Neural progenitor cell (in vitro differentiated cells): Measurements from ENCODE around the gene TYSND1. TPM values are rescaled to one million over a fixed set of nuclear protein-coding genes. Genes with fewer than 3 reads are reported as not detected.

Experiments
- DNase-seq: peaks from one replicate; pipeline ENCODE4 v3.0.0-alpha.2; 2016; ENCODE audit warnings: low spot score
- H2AFZ ChIP-seq: fragments of 200-600 bp; sonication (generic); replicated peaks from 2 replicates; pipeline ENCODE4 v1.6.1; 2016; ENCODE audit warnings: antibody characterized with exemption
- H3F3A ChIP-seq: fragments of 200-600 bp; sonication (generic); 2 replicates; pipeline ENCODE4 v1.6.1; 2016; ENCODE audit warnings: antibody characterized with exemption, low read depth
- H3K27ac ChIP-seq: fragments of 200-600 bp; sonication (generic); 2 replicates; pipeline ENCODE4 v1.5.1; 2016; ENCODE audit warnings: mild to moderate bottlenecking
- H3K27me3 ChIP-seq: fragments of 200-600 bp; sonication (generic); 2 replicates; pipeline ENCODE4 v1.6.1; 2016; ENCODE audit warnings: mild to moderate bottlenecking, moderate library complexity
- H3K36me3 ChIP-seq: fragments of 200-600 bp; sonication (generic); 2 replicates; pipeline ENCODE4 v1.5.1; 2016
- H3K4me1 ChIP-seq: fragments of 200-600 bp; sonication (generic); 2 replicates; pipeline ENCODE4 v1.6.1; 2016; ENCODE audit warnings: mixed run types
- H3K4me2 ChIP-seq: fragments of 200-600 bp; sonication (generic); 2 replicates; pipeline ENCODE4 v1.6.1; 2016
- H3K4me3 ChIP-seq: fragments of 200-600 bp; sonication (generic); 2 replicates; pipeline ENCODE4 v1.5.1; 2016
- H3K79me2 ChIP-seq: fragments of 200-600 bp; sonication (generic); 2 replicates; pipeline ENCODE4 v1.6.1; 2016; ENCODE audit warnings: low read depth
- H3K9ac ChIP-seq: fragments of 200-600 bp; sonication (generic); 2 replicates; pipeline ENCODE4 v1.6.1; 2016
- H3K9me3 ChIP-seq: fragments of 200-600 bp; sonication (generic); 2 replicates; pipeline ENCODE4 v1.5.1; 2016; ENCODE audit warnings: low read depth
- H4K20me1 ChIP-seq: fragments of 200-600 bp; sonication (generic); 2 replicates; pipeline ENCODE4 v1.6.1; 2016; ENCODE audit warnings: low read depth
- H3K27ac Mint-ChIP-seq: 3 replicates; pipeline ENCODE4 v1.8.0; 2021; ENCODE audit warnings: mixed read lengths
- H3K27me3 Mint-ChIP-seq: 2 replicates; pipeline ENCODE4 v1.8.0; 2022; ENCODE audit warnings: low read depth, mild to moderate bottlenecking, inconsistent platforms, moderate library complexity, mixed read lengths; ENCODE audit not compliant: insufficient read depth
- H3K36me3 Mint-ChIP-seq: 3 replicates; pipeline ENCODE4 v1.8.0; 2021; ENCODE audit warnings: mixed read lengths
- H3K4me1 Mint-ChIP-seq: 3 replicates; pipeline ENCODE4 v1.8.0; 2021; ENCODE audit warnings: mixed read lengths
- H3K4me3 Mint-ChIP-seq: 3 replicates; pipeline ENCODE4 v1.8.0; 2021; ENCODE audit warnings: mild to moderate bottlenecking, moderate library complexity, mixed read lengths
- H3K9me3 Mint-ChIP-seq: 3 replicates; pipeline ENCODE4 v1.8.0; 2020; ENCODE audit warnings: mixed read lengths
- EZH2 ChIP-seq: fragments of 200-600 bp; sonication (generic); IDR thresholded peaks from 2 replicates; pipeline ENCODE4 v1.6.1; 2017; ENCODE audit warnings: antibody characterized with exemption, mild to moderate bottlenecking, moderate library complexity
- EZH2phosphoT487 ChIP-seq: fragments of 200-600 bp; sonication (generic); IDR thresholded peaks from 2 replicates; pipeline ENCODE4 v1.6.1; 2017; ENCODE audit warnings: antibody characterized with exemption
- total RNA-seq: library from RNA; depleted of rRNA; stranded (reverse); fragments of >200 nt; gene quantifications from 2 replicates; pipeline ENCODE4 v1.2.3, GENCODE V29; 2015; ENCODE audit warnings: low replicate concordance
- TF ChIP-seq, protein P1 (sequence below): fragments of 200-600 bp; sonication (generic); IDR thresholded peaks from 2 replicates; pipeline ENCODE4 v1.5.1; 2017; ENCODE audit warnings: antibody characterized with exemption, mild to moderate bottlenecking

TYSND1 gene
- total RNA-seq, 1 donor from 2014 or later = 7.7 TPM

DNA sequence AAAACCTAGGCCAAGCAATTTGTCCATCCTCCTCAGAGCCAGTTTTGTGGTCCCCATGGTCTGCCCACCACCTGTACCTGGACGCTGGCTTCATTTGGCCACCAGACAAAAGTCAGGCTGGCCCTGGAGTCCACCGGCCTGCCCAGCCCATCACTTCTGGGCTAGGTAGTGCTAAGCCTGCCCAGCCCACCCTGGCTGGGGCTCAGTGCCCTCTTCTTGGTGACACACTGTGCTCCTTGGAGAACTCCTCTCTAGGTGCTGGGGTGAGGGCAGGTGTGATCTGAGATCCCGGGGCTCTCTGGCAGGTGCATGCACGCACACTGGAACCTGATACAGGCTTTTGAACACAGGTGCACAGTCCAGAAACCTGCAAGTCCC lies 15.0 kb downstream of the TYSND1 start:
- Mint-ChIP-seq H3K4me1 (peaks cover 15% of the 10 kb centered on the region), H3K4me3 (peak overlapping the region; percentile 81), H3K36me3 (peaks cover 3% of the 10 kb centered on the region), H3K9me3 (no peaks in the 10 kb centered on the region), H3K27ac (no peak overlapping the region), H3K27me3 (peaks cover 32% of the 10 kb centered on the region)
- peaks cover 13% of the 10 kb centered on the region for H4K20me1 ChIP-seq
- H3K27ac ChIP-seq = no peak overlapping the region
- TF ChIP-seq, protein P1, sequence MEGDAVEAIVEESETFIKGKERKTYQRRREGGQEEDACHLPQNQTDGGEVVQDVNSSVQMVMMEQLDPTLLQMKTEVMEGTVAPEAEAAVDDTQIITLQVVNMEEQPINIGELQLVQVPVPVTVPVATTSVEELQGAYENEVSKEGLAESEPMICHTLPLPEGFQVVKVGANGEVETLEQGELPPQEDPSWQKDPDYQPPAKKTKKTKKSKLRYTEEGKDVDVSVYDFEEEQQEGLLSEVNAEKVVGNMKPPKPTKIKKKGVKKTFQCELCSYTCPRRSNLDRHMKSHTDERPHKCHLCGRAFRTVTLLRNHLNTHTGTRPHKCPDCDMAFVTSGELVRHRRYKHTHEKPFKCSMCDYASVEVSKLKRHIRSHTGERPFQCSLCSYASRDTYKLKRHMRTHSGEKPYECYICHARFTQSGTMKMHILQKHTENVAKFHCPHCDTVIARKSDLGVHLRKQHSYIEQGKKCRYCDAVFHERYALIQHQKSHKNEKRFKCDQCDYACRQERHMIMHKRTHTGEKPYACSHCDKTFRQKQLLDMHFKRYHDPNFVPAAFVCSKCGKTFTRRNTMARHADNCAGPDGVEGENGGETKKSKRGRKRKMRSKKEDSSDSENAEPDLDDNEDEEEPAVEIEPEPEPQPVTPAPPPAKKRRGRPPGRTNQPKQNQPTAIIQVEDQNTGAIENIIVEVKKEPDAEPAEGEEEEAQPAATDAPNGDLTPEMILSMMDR = no peak
- no peak for TF ChIP-seq EZH2
- no peak for TF ChIP-seq EZH2phosphoT487
- H3K9ac ChIP-seq = no peak overlapping the region
- no peak for DNase-seq
- H3K9me3 ChIP-seq = no peaks in the 10 kb centered on the region
- H3K4me3 ChIP-seq = no peak overlapping the region
- H3K36me3 ChIP-seq = no peaks in the 10 kb centered on the region
- H3K4me2 ChIP-seq = no peak overlapping the region
- peaks cover 56% of the 10 kb centered on the region for H3K27me3 ChIP-seq
- no peaks in the 10 kb centered on the region for H3F3A ChIP-seq
- no peaks in the 10 kb centered on the region for H3K4me1 ChIP-seq
- no peaks in the 10 kb centered on the region for H3K79me2 ChIP-seq
- no peak overlapping the region for H2AFZ ChIP-seq

GRCh38 chr10:70130878-70131559 lies 15.5 kb downstream of the TYSND1 start:
- Histone ChIP-seq H3K9me3 (no peaks in the 10 kb centered on the region), H3K27ac (no peak overlapping the region), H3K9ac (no peak overlapping the region), H3K27me3 (peaks cover 56% of the 10 kb centered on the region), H3K36me3 (no peaks in the 10 kb centered on the region), H3F3A (no peaks in the 10 kb centered on the region), H3K4me2 (no peak overlapping the region), H2AFZ (no peak overlapping the region), H4K20me1 (peaks cover 13% of the 10 kb centered on the region), H3K4me3 (no peak overlapping the region), H3K79me2 (no peaks in the 10 kb centered on the region), H3K4me1 (no peaks in the 10 kb centered on the region)
- Mint-ChIP-seq H3K27ac (no peak overlapping the region), H3K4me3 (no peak overlapping the region), H3K9me3 (no peaks in the 10 kb centered on the region), H3K4me1 (peaks cover 15% of the 10 kb centered on the region), H3K36me3 (peaks cover 3% of the 10 kb centered on the region), H3K27me3 (peaks cover 32% of the 10 kb centered on the region)
- TF ChIP-seq EZH2 = no peak
- TF ChIP-seq EZH2phosphoT487 = no peak
- TF ChIP-seq, protein P1 = no peak
- no peak for DNase-seq

DNA sequence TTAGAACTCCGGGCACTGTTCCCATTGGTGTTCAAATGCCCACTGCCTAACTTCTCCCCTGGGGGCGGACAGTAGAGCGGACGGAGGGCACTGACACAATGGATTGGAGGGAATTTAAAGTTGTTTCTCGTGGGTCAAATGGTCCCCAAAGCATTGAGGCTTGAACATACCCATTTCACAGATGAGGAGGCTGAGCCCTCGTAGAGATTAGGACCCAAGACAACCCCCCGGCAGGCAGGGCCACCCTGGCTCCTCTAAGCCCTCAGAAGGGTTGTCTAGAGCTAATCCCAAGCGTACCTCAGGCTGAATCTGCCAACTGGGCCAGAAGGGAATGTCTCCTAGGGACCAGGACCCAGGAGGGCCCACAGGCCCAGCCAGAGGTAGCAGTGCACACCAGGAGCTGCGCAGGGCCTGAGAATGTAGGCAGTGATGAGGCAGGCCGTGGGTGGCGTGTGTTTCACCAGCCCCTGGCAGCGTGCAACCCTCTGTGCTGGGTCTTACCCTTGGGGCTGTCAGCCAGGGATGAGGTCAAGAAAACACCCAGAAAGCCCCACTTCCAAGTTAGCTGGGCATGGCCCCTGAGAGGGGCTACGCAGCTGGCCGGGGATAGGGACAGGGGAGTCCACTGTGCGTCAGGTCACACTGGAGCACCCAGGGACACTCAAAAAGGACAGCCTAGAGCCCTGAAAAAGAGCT lies 19.7 kb downstream of the TYSND1 start:
- no peaks in the 10 kb centered on the region for H3K79me2 ChIP-seq
- no peaks in the 10 kb centered on the region for H3F3A ChIP-seq
- H3K4me3 ChIP-seq = no peak overlapping the region
- H2AFZ ChIP-seq = no peak overlapping the region
- H3K36me3 ChIP-seq = no peaks in the 10 kb centered on the region
- Mint-ChIP-seq H3K36me3 (no peaks in the 10 kb centered on the region), H3K27ac (no peak overlapping the region), H3K27me3 (peaks cover 18% of the 10 kb centered on the region), H3K9me3 (no peaks in the 10 kb centered on the region), H3K4me3 (no peak overlapping the region), H3K4me1 (peaks cover 5% of the 10 kb centered on the region)
- H3K27me3 ChIP-seq = peaks cover 25% of the 10 kb centered on the region
- H3K27ac ChIP-seq = no peak overlapping the region
- TF ChIP-seq EZH2phosphoT487 = no peak
- TF ChIP-seq EZH2 = no peak
- TF ChIP-seq, protein P1 = no peak
- H3K9me3 ChIP-seq = no peaks in the 10 kb centered on the region
- H4K20me1 ChIP-seq = no peaks in the 10 kb centered on the region
- H3K4me2 ChIP-seq = no peak overlapping the region
- H3K4me1 ChIP-seq = no peaks in the 10 kb centered on the region
- H3K9ac ChIP-seq = no peak overlapping the region
- DNase-seq = no peak
